ENCODE results near the gene NR6A1. TPM values are rescaled to one million over a fixed set of nuclear protein-coding genes. Genes with fewer than 3 reads are reported as not detected.

The NR6A1 gene
- total and polyA plus RNA-seq, 2 of the 13 experiments (the other 11 are each of a cell fraction or from before 2014, with no cell fraction given), result 28.1 to 31.5 TPM

- TF ChIP-seq ATF2 (CRISPR knock-in tag; IDR thresholded peaks at IDR 0.05) (0 out of 2 replicates have a peak, but pooled peaks have one; percentile 29), ZNF737 (CRISPR knock-in tag; IDR thresholded peaks at IDR 0.05; ENCODE audit: borderline replicate concordance) (no peak), HMGA1 (CRISPR knock-in tag; conservative IDR thresholded peaks at IDR 0.05) (no peak), ZKSCAN5 (CRISPR knock-in tag; IDR thresholded peaks at IDR 0.05) (no peak), BRD4 (CRISPR knock-in tag; IDR thresholded peaks at IDR 0.05) (peak; percentile 63; the same call in 1 of the 2 replicates), TRIM22 (IDR thresholded peaks at IDR 0.05) (no peak), ZNF276 (CRISPR knock-in tag; IDR thresholded peaks at IDR 0.05; ENCODE audit: low read depth) (no peak), KLF12 (CRISPR knock-in tag; IDR thresholded peaks at IDR 0.05; ENCODE audit: borderline replicate concordance) (0 out of 2 replicates have a peak, but pooled peaks have one; percentile 28), MED1 (CRISPR knock-in tag; IDR thresholded peaks at IDR 0.05) (peak; percentile 51), DNMT3B (CRISPR knock-in tag; conservative IDR thresholded peaks at IDR 0.05) (no peak; the same call in 1 of the 2 replicates), ZNF512B (CRISPR knock-in tag; IDR thresholded peaks at IDR 0.05; ENCODE audit: borderline replicate concordance) (0 out of 2 replicates have a peak, but pooled peaks have one; percentile 31), POLR2AphosphoS2 (IDR thresholded peaks at IDR 0.05; ENCODE audit: low read depth, low read length) (no peak), MLX (CRISPR knock-in tag; IDR thresholded peaks at IDR 0.05) (no peak), SNAPC5 (CRISPR knock-in tag; IDR thresholded peaks at IDR 0.05; ENCODE audit: borderline replicate concordance) (no peak), THAP7 (CRISPR knock-in tag; IDR thresholded peaks at IDR 0.05) (no peak), GTF2F1 (IDR thresholded peaks at IDR 0.05; ENCODE audit: low read length) (no peak), ZBTB43 (CRISPR knock-in tag; conservative IDR thresholded peaks at IDR 0.05) (0 out of 2 replicates have a peak, but pooled peaks have one; percentile 44), TFAP4 (IDR thresholded peaks at IDR 0.05; ENCODE audit: borderline replicate concordance, low read depth) (peak; percentile 92)
These were observed 111.9 kb downstream of the NR6A1 start (continued) for GRCh38 chr9:124659099-124659659.
